IMR-90 (cell line): Measurements from ENCODE around the gene NANOGP8. TPM values are rescaled to one million over a fixed set of nuclear protein-coding genes. Genes with fewer than 3 reads are reported as not detected.
A peak's percentile ranks its signal among the peaks of the same experiment; 100 is the strongest.

Source experiments
- ATAC-seq: fragments of 200-7000 bp; cut with Tn5 transposase; 2 replicates; pipeline ENCODE4 v1.9.1; 2020; ENCODE audit warnings: low read depth, mild to moderate bottlenecking, moderate library complexity
- BruUV-seq: library from RNA; stranded (reverse); fragments of 400-500 nt; replicated peaks from 2 replicates; lab custom pipeline; 2021; lab: Mats Ljungman, UMichigan
- CTCF ChIA-PET: fragments of 300-600 bp; formaldehyde crosslinking; extraction: SDS; loops from one replicate; lab custom pipeline; 2021; ENCODE audit warnings: antibody characterized with exemption; lab: Yijun Ruan, JAX
- POLR2A ChIA-PET: fragments of 300-600 bp; sonication (Branson Sonifier 250); formaldehyde crosslinking; loops from one replicate; lab custom pipeline; 2022; ENCODE audit warnings: antibody characterized with exemption; ENCODE audit not compliant: unreplicated experiment; lab: Charles Lee
- DNase-seq: peaks from one replicate; pipeline ENCODE4 v3.0.0; 2013
- H2AFZ ChIP-seq: replicated peaks from 2 replicates; pipeline ENCODE3; 2013; ENCODE audit warnings: low read length, mild to moderate bottlenecking; ENCODE audit not compliant: poor library complexity
- H2AK5ac ChIP-seq: 2 replicates; pipeline ENCODE4 v1.6.1; 2013; ENCODE audit warnings: low read depth, low read length, inconsistent platforms
- H2AK9ac ChIP-seq: replicated peaks from 2 replicates; pipeline ENCODE3; 2013; ENCODE audit warnings: mild to moderate bottlenecking, low read depth, low read length, moderate library complexity; ENCODE audit not compliant: poor library complexity
- H2BK120ac ChIP-seq: 2 replicates; pipeline ENCODE4 v1.6.1; 2013; ENCODE audit warnings: low read depth, low read length, inconsistent platforms
- H2BK15ac ChIP-seq: 3 replicates; pipeline ENCODE4 v1.6.1; 2013; ENCODE audit warnings: low read depth, low read length, inconsistent platforms
- H2BK20ac ChIP-seq: 2 replicates; pipeline ENCODE4 v1.6.1; 2013; ENCODE audit warnings: low read depth, mild to moderate bottlenecking, inconsistent platforms, low read length, moderate library complexity
- H2BK5ac ChIP-seq: 2 replicates; pipeline ENCODE4 v1.6.1; 2013; ENCODE audit warnings: mild to moderate bottlenecking, low read depth, low read length, inconsistent platforms; ENCODE audit not compliant: poor library complexity, severe bottlenecking
- H3K14ac ChIP-seq: replicated peaks from 2 replicates; pipeline ENCODE4 v1.6.1; 2013; ENCODE audit warnings: low read depth, low read length, inconsistent platforms
- H3K18ac ChIP-seq: 2 replicates; pipeline ENCODE4 v1.6.1; 2013; ENCODE audit warnings: low read depth, low read length, control low read depth
- H3K23ac ChIP-seq: 2 replicates; pipeline ENCODE4 v1.6.1; 2013; ENCODE audit warnings: low read depth, low read length, inconsistent platforms
- H3K27ac ChIP-seq: 2 replicates; pipeline ENCODE4 v1.5.1; 2013; ENCODE audit warnings: mild to moderate bottlenecking, control low read depth, low read length; ENCODE audit not compliant: insufficient read depth
- H3K27me3 ChIP-seq: 2 replicates; pipeline ENCODE4 v1.6.1; 2013; ENCODE audit warnings: low read length; ENCODE audit not compliant: control insufficient read depth, insufficient read depth
- H3K36me3 ChIP-seq: 2 replicates; pipeline ENCODE4 v1.6.1; 2013; ENCODE audit warnings: low read length, mixed read lengths; ENCODE audit not compliant: control insufficient read depth, insufficient read depth
- H3K4ac ChIP-seq: 2 replicates; pipeline ENCODE4 v1.6.1; 2013; ENCODE audit warnings: low read depth, low read length, inconsistent platforms
- H3K4me1 ChIP-seq: 2 replicates; pipeline ENCODE4 v1.6.1; 2013; ENCODE audit warnings: low read length, mixed read lengths; ENCODE audit not compliant: control insufficient read depth, insufficient read depth
- H3K4me2 ChIP-seq: 2 replicates; pipeline ENCODE4 v1.6.1; 2013; ENCODE audit warnings: low read depth, mild to moderate bottlenecking, control low read depth, low read length, moderate library complexity
- H3K4me3 ChIP-seq: 2 replicates; pipeline ENCODE4 v1.5.1; 2013; ENCODE audit warnings: low read depth, mild to moderate bottlenecking, control low read depth, low read length, moderate library complexity; ENCODE audit not compliant: insufficient read depth
- H3K56ac ChIP-seq: 2 replicates; pipeline ENCODE4 v1.6.1; 2013; ENCODE audit warnings: low read length, inconsistent platforms; ENCODE audit not compliant: insufficient read depth; ENCODE audit errors: extremely low read depth
- H3K79me1 ChIP-seq, 2 experiments: 2 replicates each; pipeline ENCODE4 v1.6.1; 2013; ENCODE audit warnings: low read length in 2 of 2, inconsistent platforms in 1 of 2, low read depth in 1 of 2
- H3K9ac ChIP-seq: 2 replicates; pipeline ENCODE4 v1.6.1; 2013; ENCODE audit warnings: low read depth, low read length, control low read depth
- H3K9me1 ChIP-seq: 2 replicates; pipeline ENCODE4 v1.6.1; 2013; ENCODE audit warnings: low read length, inconsistent platforms; ENCODE audit not compliant: insufficient read depth
- H3K9me3 ChIP-seq: 2 replicates; pipeline ENCODE4 v1.6.1; 2013; ENCODE audit warnings: low read length; ENCODE audit not compliant: control insufficient read depth, insufficient read depth
- H4K20me1 ChIP-seq: 2 replicates; pipeline ENCODE4 v1.6.1; 2013; ENCODE audit warnings: low read length, inconsistent platforms; ENCODE audit not compliant: insufficient read depth
- H4K5ac ChIP-seq: 2 replicates; pipeline ENCODE4 v1.6.1; 2013; ENCODE audit warnings: mild to moderate bottlenecking, low read depth, low read length, control low read depth
- H4K8ac ChIP-seq, 2 experiments: 2 replicates each; pipeline ENCODE4 v1.6.1; 2013; ENCODE audit warnings: low read depth in 2 of 2, low read length in 2 of 2, control low read depth in 1 of 2, inconsistent platforms in 1 of 2
- H4K91ac ChIP-seq: 2 replicates; pipeline ENCODE4 v1.6.1; 2013; ENCODE audit warnings: low read depth, low read length, inconsistent platforms; ENCODE audit not compliant: insufficient read depth
- CEBPB ChIP-seq: IDR thresholded peaks from 2 replicates; pipeline ENCODE4 v1.6.1; 2012; ENCODE audit warnings: low read depth, low read length, improper control_type of control experiment
- CHD1 ChIP-seq: IDR thresholded peaks from 2 replicates; pipeline ENCODE4 v1.6.1; 2012; ENCODE audit warnings: low read depth, low read length, improper control_type of control experiment
- NFE2L2 ChIP-seq: fragments of 150-350 bp; IDR thresholded peaks from 2 replicates; pipeline ENCODE4 v1.6.1; 2016; ENCODE audit warnings: low read depth, mild to moderate bottlenecking, low read length
- POLR2A ChIP-seq: IDR thresholded peaks from 2 replicates; pipeline ENCODE4 v1.6.1; 2012; ENCODE audit warnings: mild to moderate bottlenecking, low read depth, low read length
- RAD21 ChIP-seq: IDR thresholded peaks from 2 replicates; pipeline ENCODE4 v1.6.1; 2012; ENCODE audit warnings: low read length, improper control_type of control experiment
- RCOR1 ChIP-seq: IDR thresholded peaks from 2 replicates; pipeline ENCODE4 v1.6.1; 2012; ENCODE audit warnings: mild to moderate bottlenecking, low read length, improper control_type of control experiment; ENCODE audit not compliant: insufficient replicate concordance
- RFX5 ChIP-seq: IDR thresholded peaks from 2 replicates; pipeline ENCODE4 v1.8.0; 2012; ENCODE audit warnings: low read depth, mild to moderate bottlenecking, low read length, moderate library complexity
- WGBS, 2 experiments: methylation state at CpG; one replicate each; pipeline versions ENCODE4 v1.1.5 to v1.1.7; 2013; ENCODE audit warnings: missing lambda C conversion rate in 2 of 2; ENCODE audit not compliant: insufficient read length in 1 of 2; ENCODE audit errors: extremely low coverage in 2 of 2; 5-methylcytosine and 5-hydroxymethylcytosine counted together
- dilution Hi-C: fragments of 300-500 bp; cut with HindIII; formaldehyde crosslinking; loops from one replicate; pipeline ENCODE4 v1.14.3; 2018; ENCODE audit warnings: low sequenced_read_pairs; ENCODE audit not compliant: unreplicated experiment
- in situ Hi-C: fragments of 300-500 bp; cut with MboI; formaldehyde crosslinking; loops from 3 replicates; pipeline ENCODE4 v1.14.3; 2019; ENCODE audit warnings: low sequenced_read_pairs, inconsistent platforms, mixed read lengths
- intact Hi-C: fragments of 100-400 bp; cut with micrococcal nuclease; formaldehyde crosslinking; loops from 2 replicates; pipeline ENCODE4 v1.10.0; 2022
- polyA plus RNA-seq, 3 experiments: library from polyadenylated mRNA; depleted of rRNA; stranded (reverse); fragments of >200 nt; gene quantifications; 2 replicates each; pipeline ENCODE4 v1.2.3, GENCODE V29; 2012; ENCODE audit warnings: low replicate concordance in 1 of 3
- total RNA-seq: library from RNA; depleted of rRNA; stranded (reverse); fragments of >200 nt; gene quantifications from 2 replicates; pipeline ENCODE4 v1.2.3, GENCODE V29; 2012
- TF ChIP-seq, protein P1 (sequence below): fragments of 150-350 bp; IDR thresholded peaks from 2 replicates; pipeline ENCODE4 v1.6.1; 2017; ENCODE audit warnings: mild to moderate bottlenecking, antibody characterized with exemption, low read length, low read depth
- TF ChIP-seq, protein P2 (sequence below): conservative IDR thresholded peaks from 2 replicates; pipeline ENCODE4 v1.5.1; 2012; ENCODE audit warnings: mild to moderate bottlenecking, low read depth, low read length, improper control_type of control experiment
- TF ChIP-seq, protein P3 (sequence below): fragments of 150-350 bp; IDR thresholded peaks from 2 replicates; pipeline ENCODE4 v1.6.1; 2016; ENCODE audit warnings: low read depth, mild to moderate bottlenecking, low read length, moderate library complexity, borderline replicate concordance

NANOGP8 gene
- total and polyA plus RNA-seq, 2 of the 4 experiments (the other 2 are of a cell fraction), result not detected

DNA sequence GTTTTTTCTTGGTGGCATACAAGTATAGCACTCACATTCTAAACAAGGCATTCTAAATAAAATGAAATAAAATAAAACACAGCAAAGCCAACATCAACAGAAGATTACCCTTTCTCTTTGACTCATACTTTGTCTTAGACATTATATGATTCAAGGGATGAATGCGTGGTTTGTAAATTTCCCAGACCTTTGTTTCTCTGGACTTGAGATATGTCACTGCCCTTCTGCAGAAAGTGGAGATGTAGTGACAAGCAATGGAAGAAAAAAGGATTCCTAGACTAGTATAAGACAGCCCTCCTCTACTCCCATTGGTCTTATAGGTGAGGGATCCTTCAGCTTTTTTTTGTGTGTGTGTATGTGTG is 22.4 kb downstream of the NANOGP8 start:
- CTCF ChIA-PET, result interaction anchor here (0.6 kb wide), 1 partner anchor 9 kb away, joined by 3 read pairs; no protein-coding TSS in a partner anchor

More for the DNA sequence above, 22.4 kb downstream of the NANOGP8 start:
- Histone ChIP-seq H3K9me3 (no peaks in the 10 kb centered on the region), H3K9ac (no peak overlapping the region), H2BK5ac (no peak overlapping the region), H3K4me1 (peaks cover 7% of the 10 kb centered on the region), H4K91ac (no peak overlapping the region; the same call in 1 of the 2 replicates), H4K20me1 (no peaks in the 10 kb centered on the region), H3K23ac (no peak overlapping the region), H2AFZ (no peak overlapping the region), H3K14ac (no peak overlapping the region), H3K9me1 (no peaks in the 10 kb centered on the region), H3K18ac (no peak overlapping the region), H3K79me1 (no peaks in the 10 kb centered on the region), H2BK120ac (no peak overlapping the region; the same call in 1 of the 2 replicates), H3K27me3 (no peaks in the 10 kb centered on the region), H2BK20ac (no peak overlapping the region), H2AK5ac (no peak overlapping the region), H3K36me3 (no peaks in the 10 kb centered on the region), H3K4me3 (no peak overlapping the region), H2AK9ac (no peak overlapping the region), H3K56ac (no peak overlapping the region), H2BK15ac (no peak overlapping the region), H4K5ac (no peak overlapping the region), H3K27ac (no peak overlapping the region), H3K4ac (no peak overlapping the region), H3K4me2 (no peak overlapping the region), H4K8ac (no peak overlapping the region)
- BruUV-seq, result no TSS peak
- dilution Hi-C loops, result no loop called here
- POLR2A ChIA-PET, result no interaction called here
- in situ Hi-C loops, result no loop called here
- ATAC-seq (peak; percentile 36; the same call in 1 of the 2 replicates), DNase-seq (peak; percentile 37)
- intact Hi-C loops, result no loop called here
- TF ChIP-seq CEBPB (no peak), RAD21 (no peak), NFE2L2 (no peak), RCOR1 (no peak), POLR2A (no peak), RFX5 (no peak), CHD1 (no peak)
- TF ChIP-seq, protein P1, sequence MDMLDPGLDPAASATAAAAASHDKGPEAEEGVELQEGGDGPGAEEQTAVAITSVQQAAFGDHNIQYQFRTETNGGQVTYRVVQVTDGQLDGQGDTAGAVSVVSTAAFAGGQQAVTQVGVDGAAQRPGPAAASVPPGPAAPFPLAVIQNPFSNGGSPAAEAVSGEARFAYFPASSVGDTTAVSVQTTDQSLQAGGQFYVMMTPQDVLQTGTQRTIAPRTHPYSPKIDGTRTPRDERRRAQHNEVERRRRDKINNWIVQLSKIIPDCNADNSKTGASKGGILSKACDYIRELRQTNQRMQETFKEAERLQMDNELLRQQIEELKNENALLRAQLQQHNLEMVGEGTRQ, result no peak
- TF ChIP-seq, protein P2, sequence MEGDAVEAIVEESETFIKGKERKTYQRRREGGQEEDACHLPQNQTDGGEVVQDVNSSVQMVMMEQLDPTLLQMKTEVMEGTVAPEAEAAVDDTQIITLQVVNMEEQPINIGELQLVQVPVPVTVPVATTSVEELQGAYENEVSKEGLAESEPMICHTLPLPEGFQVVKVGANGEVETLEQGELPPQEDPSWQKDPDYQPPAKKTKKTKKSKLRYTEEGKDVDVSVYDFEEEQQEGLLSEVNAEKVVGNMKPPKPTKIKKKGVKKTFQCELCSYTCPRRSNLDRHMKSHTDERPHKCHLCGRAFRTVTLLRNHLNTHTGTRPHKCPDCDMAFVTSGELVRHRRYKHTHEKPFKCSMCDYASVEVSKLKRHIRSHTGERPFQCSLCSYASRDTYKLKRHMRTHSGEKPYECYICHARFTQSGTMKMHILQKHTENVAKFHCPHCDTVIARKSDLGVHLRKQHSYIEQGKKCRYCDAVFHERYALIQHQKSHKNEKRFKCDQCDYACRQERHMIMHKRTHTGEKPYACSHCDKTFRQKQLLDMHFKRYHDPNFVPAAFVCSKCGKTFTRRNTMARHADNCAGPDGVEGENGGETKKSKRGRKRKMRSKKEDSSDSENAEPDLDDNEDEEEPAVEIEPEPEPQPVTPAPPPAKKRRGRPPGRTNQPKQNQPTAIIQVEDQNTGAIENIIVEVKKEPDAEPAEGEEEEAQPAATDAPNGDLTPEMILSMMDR, result no peak
- TF ChIP-seq, protein P3, sequence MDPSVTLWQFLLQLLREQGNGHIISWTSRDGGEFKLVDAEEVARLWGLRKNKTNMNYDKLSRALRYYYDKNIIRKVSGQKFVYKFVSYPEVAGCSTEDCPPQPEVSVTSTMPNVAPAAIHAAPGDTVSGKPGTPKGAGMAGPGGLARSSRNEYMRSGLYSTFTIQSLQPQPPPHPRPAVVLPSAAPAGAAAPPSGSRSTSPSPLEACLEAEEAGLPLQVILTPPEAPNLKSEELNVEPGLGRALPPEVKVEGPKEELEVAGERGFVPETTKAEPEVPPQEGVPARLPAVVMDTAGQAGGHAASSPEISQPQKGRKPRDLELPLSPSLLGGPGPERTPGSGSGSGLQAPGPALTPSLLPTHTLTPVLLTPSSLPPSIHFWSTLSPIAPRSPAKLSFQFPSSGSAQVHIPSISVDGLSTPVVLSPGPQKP, result no peak
- WGBS, 2 experiments, result no CpG with 5 or more reads among the region's 1 CpG
